GM18868 (cell line): ENCODE measurements around the gene EPS8L3.
A peak's percentile ranks its signal among the peaks of the same experiment; 100 is the strongest.
"Not testable (repeated sequence)": the region's sequence is repeated elsewhere in the genome, so short reads cannot be mapped to it uniquely, and the experiment has no call there.

Source experiments
- ATAC-seq: cut with Tn5 transposase; IDR thresholded peaks from one replicate; pipeline ENCODE4 v1.9.1; 2021; ENCODE audit warnings: mild to moderate bottlenecking, moderate library complexity; ENCODE audit not compliant: unreplicated experiment

EPS8L3 gene

GRCh38 chr1:109748311-109748710, 15.4 kb downstream of the EPS8L3 start:
- ATAC-seq, result not testable (repeated sequence)

- no peak for ATAC-seq
Observed at GRCh38 chr1:109740615-109741373, 22.9 kb downstream of the EPS8L3 start, which contains the start of gene GSTM3. Gene GSTM3 (minus strand): TSS chr1:109741038. CDS start chr1:109740287, 751 bp downstream.

DNA sequence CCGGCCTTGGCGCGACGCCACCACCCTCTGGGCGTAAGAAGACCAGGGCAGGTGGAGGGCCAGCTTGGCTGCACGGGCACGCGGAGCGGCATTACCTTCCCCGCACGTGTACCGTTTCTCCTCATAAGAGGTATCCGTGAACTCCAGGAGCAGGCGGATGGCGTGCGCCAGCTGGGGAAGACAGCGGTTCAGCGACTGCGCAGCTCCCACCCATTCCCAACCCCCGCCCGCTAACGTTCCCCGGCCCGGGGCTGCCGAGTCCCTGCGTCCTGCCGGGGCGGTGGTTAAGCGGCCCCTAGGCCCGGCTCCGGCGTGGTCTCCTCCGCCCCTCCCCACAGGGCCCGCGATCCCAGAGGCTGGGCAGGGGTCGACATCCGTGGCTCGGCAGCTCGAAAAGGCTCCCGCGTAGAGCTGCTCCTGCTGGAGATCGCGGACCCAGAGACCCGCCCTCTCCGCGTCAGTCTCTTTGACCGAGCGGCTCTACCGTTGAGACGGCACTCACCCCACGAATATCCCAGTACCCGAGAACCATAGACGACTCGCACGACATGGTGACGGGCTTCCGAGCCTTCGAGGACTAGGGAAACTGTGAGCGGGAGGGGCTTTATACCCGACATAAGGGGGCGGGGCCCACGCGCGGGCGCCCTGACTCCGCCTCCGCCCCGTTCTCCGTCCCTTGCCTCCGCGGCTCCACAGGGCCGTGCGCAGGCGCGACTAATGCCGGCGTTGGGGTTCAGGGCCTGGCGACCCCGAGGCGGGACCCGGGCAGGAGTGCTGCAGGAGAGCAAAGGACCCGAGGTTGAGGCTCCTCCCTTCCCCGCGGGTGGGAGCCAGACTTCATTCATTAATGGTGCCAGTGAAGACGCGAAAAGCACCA, 23.7 kb downstream of the EPS8L3 start:
- ATAC-seq, result peak; percentile 93

GRCh38 chr1:109733236-109733870, 30.4 kb downstream of the EPS8L3 start:
- no peak for ATAC-seq

GRCh38 chr1:109732390-109732881, 31.3 kb downstream of the EPS8L3 start:
- no peak for ATAC-seq

DNA sequence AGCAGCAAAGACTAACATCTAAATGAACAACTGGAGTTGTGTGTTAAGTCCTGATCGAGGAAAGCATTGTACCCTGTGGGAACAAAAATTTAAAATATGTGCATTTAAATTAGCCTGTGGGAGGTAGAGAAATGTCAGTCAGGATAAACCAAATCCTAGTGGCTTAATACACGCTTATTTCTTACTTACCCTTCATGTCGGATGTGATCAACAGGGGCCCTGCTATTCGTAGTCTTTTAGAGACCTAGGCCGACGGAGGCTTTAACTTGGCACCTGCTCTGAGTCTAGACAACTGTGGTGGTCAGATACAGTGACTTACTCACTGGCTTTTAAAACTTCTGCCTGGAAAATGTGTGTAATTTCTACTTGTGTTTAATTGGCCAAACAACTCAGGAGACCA, 33.1 kb downstream of the EPS8L3 start:
- ATAC-seq, result no peak

- no peak for ATAC-seq
Observed at GRCh38 chr1:109728870-109729269, 34.9 kb downstream of the EPS8L3 start.

DNA sequence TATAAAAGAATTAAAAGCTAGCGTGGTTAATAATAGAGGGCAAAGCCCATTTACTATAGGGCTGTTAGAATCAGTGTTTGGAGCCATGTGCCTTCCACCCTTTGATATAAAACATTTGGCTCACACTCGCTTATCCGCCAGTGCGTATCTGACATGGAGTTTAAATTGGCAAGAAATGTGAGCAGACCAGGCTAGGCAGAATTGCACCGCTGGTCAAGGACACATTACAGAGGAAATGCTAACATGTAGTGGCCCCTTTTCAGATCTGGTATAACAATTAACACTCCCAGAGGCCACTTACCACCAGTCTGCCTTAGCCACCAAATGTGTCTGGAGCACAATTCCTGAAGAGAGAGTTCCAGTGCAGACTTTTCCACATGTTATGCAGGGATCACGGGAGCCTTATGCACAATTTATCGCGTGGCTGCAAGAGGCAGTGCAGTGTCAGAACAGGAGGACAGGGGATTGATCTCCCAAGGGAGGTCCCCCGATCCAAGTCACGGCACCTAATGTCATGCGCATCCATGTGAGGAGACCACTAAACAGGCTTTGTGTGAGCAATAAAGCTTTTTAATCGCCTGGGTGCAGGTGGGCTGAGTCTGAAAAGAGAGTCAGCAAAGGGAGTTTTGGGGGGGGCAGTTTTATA, 36.9 kb downstream of the EPS8L3 start:
- no peak for ATAC-seq

GRCh38 chr1:109726007-109726406, 37.7 kb downstream of the EPS8L3 start:
- no peak for ATAC-seq

DNA sequence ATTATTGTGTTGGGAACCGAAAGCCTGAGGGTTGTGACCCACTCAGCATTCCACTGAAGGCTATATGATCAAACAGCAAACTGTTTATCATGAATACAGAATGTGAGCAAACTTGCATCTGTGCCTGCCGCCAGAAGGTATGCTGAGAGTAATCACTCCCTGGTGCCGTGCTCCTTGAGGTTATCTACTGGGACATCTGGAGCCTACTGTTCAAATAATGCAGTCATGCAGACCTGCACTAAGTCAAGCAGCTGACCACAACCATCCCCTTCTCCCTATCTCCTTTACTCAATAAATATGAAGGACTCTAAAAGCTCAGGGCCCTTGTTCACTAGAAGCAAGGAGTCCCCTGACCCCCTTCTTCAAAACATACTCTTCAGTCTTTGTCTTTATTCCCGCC, 38.2 kb downstream of the EPS8L3 start:
- no peak for ATAC-seq

DNA sequence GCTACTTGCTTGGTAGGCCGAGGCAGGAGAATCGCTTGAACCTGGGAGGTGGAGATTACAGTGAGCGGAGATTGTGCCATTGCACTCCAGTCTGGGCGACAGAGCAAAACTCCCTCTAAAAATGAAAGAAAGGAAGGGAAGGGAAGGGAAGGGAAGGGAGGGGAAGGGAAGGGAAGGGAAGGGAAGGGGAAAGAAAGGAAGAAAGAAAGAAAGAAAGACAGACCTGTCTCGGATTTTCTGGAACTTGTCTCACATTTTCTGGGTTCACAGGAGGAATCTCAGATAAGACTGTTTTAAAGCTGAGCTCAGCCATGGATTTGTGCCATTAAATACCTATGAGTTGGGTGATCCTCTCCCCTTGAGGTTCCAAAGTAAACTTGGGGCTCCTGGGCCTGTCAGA, 38.8 kb downstream of the EPS8L3 start:
- ATAC-seq, result no peak

GRCh38 chr1:109722908-109723691, 40.6 kb downstream of the EPS8L3 start:
- no peak for ATAC-seq

GRCh38 chr1:109721971-109722370, 41.8 kb downstream of the EPS8L3 start:
- no peak for ATAC-seq

DNA sequence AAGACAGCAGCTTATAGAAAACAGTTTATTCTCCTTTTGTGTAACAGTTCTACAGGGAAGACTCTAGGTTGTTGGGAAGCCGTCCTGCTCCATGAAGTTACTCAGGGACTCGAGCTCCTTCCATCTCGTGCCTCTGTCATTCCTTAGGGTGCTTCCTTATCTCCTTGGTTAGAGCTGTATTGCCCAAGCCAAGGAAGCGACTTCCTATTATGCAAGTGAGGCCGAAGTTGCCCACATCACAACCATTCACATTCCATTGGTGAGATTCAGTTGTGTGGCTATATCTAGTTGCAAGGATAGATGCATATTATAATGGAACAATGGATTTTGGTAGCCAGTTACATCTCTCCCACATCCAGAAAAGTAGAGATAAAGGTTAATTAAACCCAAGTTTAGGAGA, 42.7 kb downstream of the EPS8L3 start:
- ATAC-seq, result no peak

DNA sequence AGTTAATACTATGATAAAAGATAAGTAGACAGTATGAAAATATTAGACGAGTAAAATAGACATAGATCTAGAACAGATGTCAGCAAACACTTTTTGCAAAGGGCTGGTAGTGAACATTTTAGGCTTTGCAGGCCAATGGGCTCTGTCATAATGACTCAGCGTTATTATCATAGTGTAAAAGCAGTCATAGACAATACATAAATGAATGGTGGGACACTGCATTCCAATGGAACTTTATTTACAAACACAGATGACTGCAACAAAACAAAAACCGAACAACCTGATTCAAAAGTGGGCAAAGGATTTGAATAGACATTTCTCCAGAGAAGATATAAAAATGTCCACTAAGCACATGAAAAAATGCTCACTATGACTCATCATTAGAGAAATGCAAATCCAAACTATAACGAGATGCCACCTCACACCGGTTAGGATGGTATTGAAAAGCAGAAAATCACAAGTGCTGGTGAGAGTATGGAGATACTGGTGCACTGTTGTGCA, 44.3 kb downstream of the EPS8L3 start:
- peak; percentile 52 for ATAC-seq

DNA sequence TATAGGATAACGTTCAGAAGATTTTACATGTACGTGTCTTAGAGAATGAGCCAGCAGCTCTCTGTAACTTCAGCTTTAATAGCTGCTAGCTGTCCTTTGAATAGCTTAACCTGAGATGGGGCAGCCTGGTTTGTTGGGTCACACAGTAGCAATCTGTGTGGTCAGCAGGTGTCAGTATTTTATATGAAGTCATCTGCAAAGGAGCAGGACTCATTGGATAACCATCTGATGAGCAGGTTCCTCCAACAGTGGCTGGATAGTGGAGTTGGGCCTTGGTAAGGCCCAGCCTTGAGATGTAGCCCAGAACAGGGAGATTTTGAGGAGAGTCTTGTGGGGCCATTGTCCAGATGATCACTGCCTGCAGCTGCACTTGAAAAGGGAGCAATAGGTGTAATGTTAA, 45.2 kb downstream of the EPS8L3 start:
- no peak for ATAC-seq

GRCh38 chr1:109717729-109718128, 46.0 kb downstream of the EPS8L3 start:
- no peak for ATAC-seq

- ATAC-seq, result no peak
Observed at GRCh38 chr1:109716570-109717090, 47.1 kb downstream of the EPS8L3 start.

DNA sequence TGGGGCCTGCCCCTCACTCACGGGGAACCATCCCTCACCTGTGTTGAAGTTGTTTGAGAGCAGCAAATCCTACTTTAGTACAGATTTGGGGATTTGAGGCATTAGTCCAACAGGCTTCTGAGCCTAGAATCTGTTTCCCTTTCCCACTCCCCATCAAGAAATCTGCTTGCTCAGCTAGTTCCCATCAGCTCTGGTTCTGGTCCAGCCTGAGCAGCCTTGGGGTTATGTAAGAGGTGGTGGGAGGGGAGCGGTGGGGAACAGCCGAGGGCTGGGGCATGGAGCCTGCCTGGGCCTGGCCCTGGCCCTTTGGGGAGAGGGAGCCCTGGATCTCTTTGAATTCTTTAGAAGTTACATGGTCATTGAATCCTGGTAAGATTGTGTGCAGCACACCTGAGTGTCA, 47.6 kb downstream of the EPS8L3 start:
- no peak for ATAC-seq
